ENCODE results near the gene RCBTB1. TPM values are rescaled to one million over a fixed set of nuclear protein-coding genes. Genes with fewer than 3 reads are reported as not detected.

Gene RCBTB1
- total RNA-seq, 2 experiments from 2014 or later: 10.3 to 11.4 TPM

DNA sequence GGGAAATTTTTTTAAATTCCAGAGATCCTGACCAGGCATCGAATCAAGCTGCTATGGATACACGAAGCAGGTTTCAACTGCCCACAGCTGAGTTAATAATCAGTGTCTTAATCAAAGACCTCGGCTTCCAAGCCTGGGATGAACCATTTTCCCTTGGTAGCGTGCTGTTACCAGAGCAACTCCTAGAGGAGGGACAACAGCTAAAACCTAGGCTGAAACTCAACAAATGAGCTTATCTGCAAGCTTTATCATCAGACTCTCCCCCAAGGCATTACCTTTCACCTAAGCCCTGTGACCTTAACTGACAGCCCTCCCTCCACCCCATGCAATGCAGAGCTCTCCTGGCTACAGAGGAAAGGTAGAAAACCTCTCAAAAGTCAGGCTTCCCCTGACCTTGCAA lies 39.7 kb downstream of the RCBTB1 start:
- H3K4me3 Mint-ChIP-seq: no peak overlapping the region
- H3K27ac Mint-ChIP-seq: peak overlapping the region; percentile 2
- H3K36me3 Mint-ChIP-seq (ENCODE audit: low read depth): peaks cover 82% of the 10 kb centered on the region
- CTCF ChIA-PET: no interaction called here
- POLR2A ChIA-PET: no interaction called here
- peaks cover 41% of the 10 kb centered on the region for H3K36me3 ChIP-seq (ENCODE audit: insufficient read depth, low read length)
- TF ChIP-seq CTCF (IDR thresholded peaks at IDR 0.05): no peak
- no peaks in the 10 kb centered on the region for H3K9me3 ChIP-seq (ENCODE audit: control insufficient read depth in 1 of 2, insufficient read depth in 1 of 2, low read length in 2 of 2)
- no peaks in the 10 kb centered on the region for H3K27me3 ChIP-seq (ENCODE audit: control insufficient read depth in 1 of 2, insufficient read depth in 2 of 2, low read length in 2 of 2)
- no peaks in the 10 kb centered on the region for H3K9me3 Mint-ChIP-seq
- peaks cover 5% of the 10 kb centered on the region for H3K4me1 Mint-ChIP-seq (ENCODE audit: low read depth)
- H3K27me3 Mint-ChIP-seq: no peaks in the 10 kb centered on the region
- DNase-seq (no peak), ATAC-seq (ENCODE audit: poor library complexity) (no peak)
- intact Hi-C loops (cut with DNase I, micrococcal nuclease): no loop called here
- no peaks in the 10 kb centered on the region for H3K4me1 ChIP-seq (ENCODE audit: insufficient read depth, low read length)
- no peak overlapping the region for H3K4me3 ChIP-seq (ENCODE audit: low read length)
- H3K27ac ChIP-seq (ENCODE audit: low read depth in 1 of 2, low read length in 2 of 2): no peak overlapping the region

DNA sequence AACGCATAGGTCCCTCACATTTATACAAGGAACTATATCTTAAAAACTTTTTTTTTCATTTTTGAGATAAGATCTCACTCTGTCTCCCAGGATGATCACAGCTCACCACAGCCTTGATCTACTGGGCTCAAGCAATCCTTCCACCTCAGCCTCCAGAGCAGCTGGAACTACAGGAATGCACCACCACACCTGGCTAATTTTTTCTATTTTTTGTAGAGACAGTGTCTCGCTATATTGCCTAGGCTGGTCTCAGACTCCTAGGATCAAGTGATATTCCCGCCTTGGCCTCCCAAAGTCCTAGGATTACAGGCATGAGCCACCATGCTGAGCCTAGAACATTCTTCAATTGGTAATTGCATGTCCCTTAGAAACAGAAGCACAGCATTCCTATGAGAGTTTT lies 41.7 kb downstream of the RCBTB1 start:
- no peak for ATAC-seq (ENCODE audit: poor library complexity)
- POLR2A ChIA-PET: interaction anchor here (0.6 kb wide), 1 partner anchor 48 kb away, joined by 3 read pairs; the partner anchor contains the start of gene PHF11
- peaks cover 68% of the 10 kb centered on the region for H3K36me3 Mint-ChIP-seq (ENCODE audit: low read depth)
- TF ChIP-seq CTCF (IDR thresholded peaks at IDR 0.05): no peak
- intact Hi-C loops (cut with DNase I, micrococcal nuclease): loop anchor here in 1 of 2 experiments (5.0 kb wide), 1 partner anchor 46 kb away; the partner anchor contains the start of gene PHF11
- Histone ChIP-seq H3K9me3 (ENCODE audit: control insufficient read depth in 1 of 2, insufficient read depth in 1 of 2, low read length in 2 of 2) (no peaks in the 10 kb centered on the region), H3K27me3 (ENCODE audit: control insufficient read depth in 1 of 2, insufficient read depth in 2 of 2, low read length in 2 of 2) (no peaks in the 10 kb centered on the region), H3K27ac (ENCODE audit: low read depth in 1 of 2, low read length in 2 of 2) (no peak overlapping the region), H3K36me3 (ENCODE audit: insufficient read depth, low read length) (peaks cover 37% of the 10 kb centered on the region), H3K4me3 (ENCODE audit: low read length) (no peak overlapping the region), H3K4me1 (ENCODE audit: insufficient read depth, low read length) (peaks cover 9% of the 10 kb centered on the region)
- H3K4me3 Mint-ChIP-seq: no peak overlapping the region
- CTCF ChIA-PET: no interaction called here
- H3K27me3 Mint-ChIP-seq: no peaks in the 10 kb centered on the region
- no peaks in the 10 kb centered on the region for H3K9me3 Mint-ChIP-seq
- DNase-seq: no peak
- H3K4me1 Mint-ChIP-seq (ENCODE audit: low read depth): peaks cover 22% of the 10 kb centered on the region
- H3K27ac Mint-ChIP-seq: no peak overlapping the region

- intact Hi-C loops (cut with DNase I, micrococcal nuclease): loop anchor here in 1 of 2 experiments (5.0 kb wide), 1 partner anchor 43 kb away; the partner anchor contains the start of gene PHF11
- POLR2A ChIA-PET: interaction anchor here (0.7 to 3.2 kb wide), 9 partner anchors 20 to 253 kb away, joined by 3 to 23 read pairs (median 3); partner anchors contain the start of genes CAB39L, PHF11, RCBTB1 and SETDB2
- DNase-seq: peak in 5 of 14 experiments; percentile 7 to 32 (median 25)
- Histone ChIP-seq H3K9me3 (ENCODE audit: control insufficient read depth in 1 of 2, insufficient read depth in 1 of 2, low read length in 2 of 2) (no peaks in the 10 kb centered on the region), H3K4me1 (ENCODE audit: insufficient read depth, low read length) (peaks cover 9% of the 10 kb centered on the region), H3K27ac (ENCODE audit: low read depth in 1 of 2, low read length in 2 of 2) (peak overlapping the region in 1 of 2 donors; percentile 30), H3K27me3 (ENCODE audit: control insufficient read depth in 1 of 2, insufficient read depth in 2 of 2, low read length in 2 of 2) (no peaks in the 10 kb centered on the region), H3K4me3 (ENCODE audit: low read length) (peak overlapping the region; percentile 44), H3K36me3 (ENCODE audit: insufficient read depth, low read length) (peaks cover 23% of the 10 kb centered on the region)
- peaks cover 58% of the 10 kb centered on the region for H3K36me3 Mint-ChIP-seq (ENCODE audit: low read depth)
- H3K27ac Mint-ChIP-seq: peak overlapping the region; percentile 93
- peaks cover 22% of the 10 kb centered on the region for H3K4me1 Mint-ChIP-seq (ENCODE audit: low read depth)
- CTCF ChIA-PET: interaction anchor here (0.8 kb wide), 1 partner anchor 60 kb away, joined by 3 read pairs; no protein-coding TSS in a partner anchor
- H3K4me3 Mint-ChIP-seq: peak overlapping the region; percentile 86
- H3K9me3 Mint-ChIP-seq: no peaks in the 10 kb centered on the region
- no peak for TF ChIP-seq CTCF (IDR thresholded peaks at IDR 0.05)
- no peaks in the 10 kb centered on the region for H3K27me3 Mint-ChIP-seq
- ATAC-seq (ENCODE audit: poor library complexity): peak; percentile 66
Observed at GRCh38 chr13:49540552-49540951, 44.8 kb downstream of the RCBTB1 start.
